ENCODE results near the gene MMP8.

MMP8 gene

DNA sequence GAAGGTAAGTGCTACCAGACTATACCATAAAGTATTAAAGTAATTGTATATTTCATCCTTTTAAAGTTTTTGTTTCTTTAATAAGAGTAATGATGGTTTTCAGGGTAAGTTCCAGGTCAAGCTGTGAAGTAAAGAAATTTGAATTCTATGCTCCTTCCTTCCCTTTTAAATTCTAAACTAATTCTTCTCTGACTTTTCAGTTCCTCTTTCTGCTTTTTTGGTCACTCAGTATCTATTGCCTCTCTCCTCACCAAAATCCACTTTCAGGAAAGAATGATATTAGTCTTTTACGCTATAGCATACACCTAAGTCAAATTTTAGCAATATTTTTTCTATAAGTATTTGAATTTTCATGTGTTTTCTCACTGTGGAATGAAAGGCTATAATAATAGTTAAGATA is 8.2 kb downstream of the MMP8 start:
- H3K27ac ChIP-seq: no peak overlapping the region
- no peak for TF ChIP-seq ZFX (IDR thresholded peaks at IDR 0.05; ENCODE audit: borderline replicate concordance)
- TF ChIP-seq, protein P1, sequence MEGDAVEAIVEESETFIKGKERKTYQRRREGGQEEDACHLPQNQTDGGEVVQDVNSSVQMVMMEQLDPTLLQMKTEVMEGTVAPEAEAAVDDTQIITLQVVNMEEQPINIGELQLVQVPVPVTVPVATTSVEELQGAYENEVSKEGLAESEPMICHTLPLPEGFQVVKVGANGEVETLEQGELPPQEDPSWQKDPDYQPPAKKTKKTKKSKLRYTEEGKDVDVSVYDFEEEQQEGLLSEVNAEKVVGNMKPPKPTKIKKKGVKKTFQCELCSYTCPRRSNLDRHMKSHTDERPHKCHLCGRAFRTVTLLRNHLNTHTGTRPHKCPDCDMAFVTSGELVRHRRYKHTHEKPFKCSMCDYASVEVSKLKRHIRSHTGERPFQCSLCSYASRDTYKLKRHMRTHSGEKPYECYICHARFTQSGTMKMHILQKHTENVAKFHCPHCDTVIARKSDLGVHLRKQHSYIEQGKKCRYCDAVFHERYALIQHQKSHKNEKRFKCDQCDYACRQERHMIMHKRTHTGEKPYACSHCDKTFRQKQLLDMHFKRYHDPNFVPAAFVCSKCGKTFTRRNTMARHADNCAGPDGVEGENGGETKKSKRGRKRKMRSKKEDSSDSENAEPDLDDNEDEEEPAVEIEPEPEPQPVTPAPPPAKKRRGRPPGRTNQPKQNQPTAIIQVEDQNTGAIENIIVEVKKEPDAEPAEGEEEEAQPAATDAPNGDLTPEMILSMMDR (IDR thresholded peaks at IDR 0.05): no peak

DNA sequence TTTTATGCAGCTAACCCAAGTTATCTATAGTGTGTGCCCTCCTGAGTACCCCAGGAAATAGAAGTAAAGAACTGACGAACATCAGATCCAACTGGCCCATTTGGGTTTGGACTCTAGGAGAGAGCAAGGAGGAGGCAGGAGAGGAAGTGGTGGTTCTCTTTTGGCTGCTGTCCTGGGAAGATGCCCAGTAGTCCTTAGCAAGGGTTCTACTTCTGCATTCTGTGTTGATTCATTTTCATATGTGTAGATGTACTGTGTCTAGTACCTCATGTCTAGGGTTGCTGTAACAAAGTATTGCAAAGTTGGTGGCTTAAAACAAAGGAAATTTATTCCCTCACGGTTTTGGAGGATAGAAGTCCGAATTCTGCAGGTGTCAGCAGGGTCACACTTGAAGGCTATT is 12.6 kb downstream of the MMP8 start:
- TF ChIP-seq, protein P1 (IDR thresholded peaks at IDR 0.05): no peak
- TF ChIP-seq ZFX (IDR thresholded peaks at IDR 0.05; ENCODE audit: borderline replicate concordance): no peak
- no peak overlapping the region for H3K27ac ChIP-seq

DNA sequence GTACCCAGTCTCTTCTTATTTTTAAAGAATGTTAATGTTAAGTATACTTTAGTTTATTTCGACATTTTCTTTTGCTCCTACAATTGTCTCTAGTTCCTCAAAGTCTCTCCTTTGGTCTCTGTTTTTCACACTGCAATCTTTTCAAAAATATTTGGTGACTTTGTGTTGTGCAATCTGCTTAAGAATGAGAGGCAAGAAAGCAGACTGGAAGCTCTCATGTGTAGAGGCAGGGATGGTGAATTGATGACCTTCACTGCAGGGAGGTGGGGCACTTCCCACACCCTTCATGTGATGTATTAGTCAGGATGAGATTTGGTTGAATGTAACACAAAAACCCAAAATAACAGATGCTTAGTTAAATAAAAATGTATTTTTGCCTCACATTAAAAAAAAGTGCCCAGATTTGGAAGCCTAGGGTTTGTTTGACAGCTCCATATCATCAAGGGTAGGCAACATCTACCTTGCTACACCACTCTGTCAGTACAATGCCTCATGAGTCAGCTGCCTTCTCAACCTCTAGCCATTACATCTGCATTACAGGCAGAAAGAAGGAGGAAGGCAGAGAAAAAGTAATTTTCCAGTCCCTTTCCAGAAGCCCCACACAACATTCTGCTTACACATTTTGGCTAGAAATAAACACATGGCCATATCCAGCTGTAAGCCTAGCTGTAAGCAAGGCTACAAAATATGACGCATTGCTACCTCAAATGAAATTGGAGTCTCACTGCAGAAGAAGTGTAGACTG is 15.4 kb downstream of the MMP8 start:
- no peak for TF ChIP-seq ZFX (IDR thresholded peaks at IDR 0.05; ENCODE audit: borderline replicate concordance)
- TF ChIP-seq, protein P1 (IDR thresholded peaks at IDR 0.05): no peak
- no peak overlapping the region for H3K27ac ChIP-seq

DNA sequence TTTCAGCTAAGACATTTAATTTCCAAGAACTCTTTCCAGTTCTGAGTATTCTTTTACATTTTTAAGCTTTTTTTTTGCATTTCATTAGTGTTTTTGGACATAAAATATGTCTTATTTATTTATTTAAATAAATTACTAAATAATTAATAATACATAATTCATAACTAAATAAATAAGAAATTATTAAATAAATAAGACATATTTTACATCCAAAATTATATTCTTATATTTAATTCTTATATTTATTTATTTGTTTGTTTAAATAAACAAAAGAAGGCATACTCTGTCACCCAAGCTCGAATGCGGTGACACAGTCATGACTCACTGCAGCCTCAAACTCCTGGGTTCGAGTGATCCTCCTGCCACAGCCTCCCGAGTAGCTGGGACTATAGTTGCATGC is 16.1 kb downstream of the MMP8 start:
- TF ChIP-seq, protein P1 (IDR thresholded peaks at IDR 0.05): no peak
- TF ChIP-seq ZFX (IDR thresholded peaks at IDR 0.05; ENCODE audit: borderline replicate concordance): no peak
- H3K27ac ChIP-seq: no peak overlapping the region

DNA sequence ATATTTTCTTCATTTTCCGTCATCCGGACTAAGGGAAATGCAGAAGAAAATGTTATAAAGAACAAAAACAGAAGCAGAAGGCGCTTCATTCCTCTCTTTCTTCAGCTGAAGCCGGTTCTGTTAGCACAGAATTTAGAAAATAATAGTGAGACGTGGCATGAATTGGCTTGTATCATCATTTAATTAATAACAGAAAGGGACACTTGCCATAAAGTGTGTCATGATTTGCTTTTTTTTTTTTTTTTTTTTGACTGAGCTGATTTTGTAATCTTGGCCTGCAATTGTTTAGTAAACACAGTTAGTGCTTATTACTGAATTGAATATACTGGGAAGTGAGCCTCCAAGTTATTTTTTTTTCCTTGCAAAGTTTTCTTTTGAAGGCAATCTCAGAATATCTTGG is 19.1 kb downstream of the MMP8 start, which contains the start of gene MMP27:
Gene MMP27 (minus strand): TSS at position 144 of the 400 bp plus-strand sequence. CDS start 55 bp downstream, at position 89.
- no peak for TF ChIP-seq ZFX (IDR thresholded peaks at IDR 0.05; ENCODE audit: borderline replicate concordance)
- TF ChIP-seq, protein P1 (IDR thresholded peaks at IDR 0.05): no peak

DNA sequence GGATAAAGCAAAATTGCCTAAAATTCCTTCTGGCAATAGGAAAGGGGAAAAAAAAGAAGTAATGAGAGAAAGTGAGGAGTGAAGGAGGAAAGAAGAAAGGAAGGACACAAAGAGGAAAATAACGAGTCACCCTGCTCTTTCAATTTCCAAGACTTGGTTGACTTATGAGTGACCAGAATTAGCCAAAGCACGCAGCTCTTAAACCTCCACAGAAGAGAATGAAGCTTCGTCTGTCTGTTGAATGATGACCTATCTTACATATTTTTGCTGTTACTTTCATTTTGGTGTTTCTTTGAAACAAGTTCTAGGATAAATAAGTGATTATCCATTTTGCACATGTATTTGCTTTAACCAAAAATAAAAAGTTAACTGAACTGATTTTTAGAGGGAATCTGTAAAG is 19.9 kb downstream of the MMP8 start:
- no peak overlapping the region for H3K27ac ChIP-seq
- no peak for TF ChIP-seq ZFX (IDR thresholded peaks at IDR 0.05; ENCODE audit: borderline replicate concordance)
- TF ChIP-seq, protein P1 (IDR thresholded peaks at IDR 0.05): no peak

More for the DNA sequence above, 19.1 kb downstream of the MMP8 start, which contains the start of gene MMP27:
- H3K27ac ChIP-seq: no peak within 1 kb of the TSS

DNA sequence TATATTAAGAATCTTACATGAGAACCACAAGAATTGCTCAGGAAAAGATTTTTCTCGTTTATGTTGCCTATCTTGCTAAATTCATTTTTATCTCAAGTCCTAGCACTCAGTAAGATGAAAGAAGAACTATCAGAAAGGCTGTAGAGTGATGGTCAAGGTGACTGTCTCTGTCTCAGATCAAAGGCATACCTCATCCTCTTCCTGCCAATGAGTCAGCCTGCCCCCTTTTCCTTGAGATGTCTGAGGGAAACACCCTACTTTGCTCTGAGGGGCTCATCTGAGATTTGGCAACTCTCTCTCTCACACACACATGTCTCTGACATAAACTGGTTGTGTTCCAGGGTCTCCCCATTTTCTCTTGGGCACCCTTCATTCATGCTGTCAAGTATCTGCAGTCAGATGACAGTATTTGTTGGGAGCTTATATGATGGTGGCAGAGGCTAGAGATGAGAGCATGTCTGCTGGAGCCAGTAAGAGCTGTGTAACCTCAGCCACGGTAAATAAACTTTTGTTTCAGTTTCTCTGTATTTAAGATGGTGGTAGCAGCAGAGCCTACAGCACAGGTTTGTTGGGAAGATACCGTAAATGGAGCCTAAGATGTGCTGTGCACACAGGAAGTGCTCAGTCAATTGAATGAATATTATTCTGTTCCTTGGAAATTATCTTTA is 20.8 kb downstream of the MMP8 start:
- TF ChIP-seq, protein P1 (IDR thresholded peaks at IDR 0.05): no peak
- no peak for TF ChIP-seq ZFX (IDR thresholded peaks at IDR 0.05; ENCODE audit: borderline replicate concordance)
- H3K27ac ChIP-seq: no peak overlapping the region
